ENCODE data around the gene C12orf43.

Gene C12orf43

GRCh38 chr12:120994589-120995337 is 21.5 kb downstream of the C12orf43 start:
- no peak overlapping the region for H3K4me3 Mint-ChIP-seq
- H3K27me3 Mint-ChIP-seq = peaks cover 7% of the 10 kb centered on the region
- peaks cover 3% of the 10 kb centered on the region for H3K36me3 Mint-ChIP-seq
- no peaks in the 10 kb centered on the region for H3K4me1 Mint-ChIP-seq
- no peaks in the 10 kb centered on the region for H3K9me3 Mint-ChIP-seq
- no peak overlapping the region for H3K27ac Mint-ChIP-seq

- Mint-ChIP-seq H3K36me3 (peaks cover 3% of the 10 kb centered on the region), H3K4me1 (no peaks in the 10 kb centered on the region), H3K27ac (no peak overlapping the region), H3K4me3 (no peak overlapping the region), H3K9me3 (no peaks in the 10 kb centered on the region), H3K27me3 (peaks cover 7% of the 10 kb centered on the region)
These were observed 22.2 kb downstream of the C12orf43 start for GRCh38 chr12:120994059-120994458.

GRCh38 chr12:120993496-120993895 is 22.8 kb downstream of the C12orf43 start:
- H3K27ac Mint-ChIP-seq = no peak overlapping the region
- H3K27me3 Mint-ChIP-seq = peaks cover 7% of the 10 kb centered on the region
- H3K9me3 Mint-ChIP-seq = no peaks in the 10 kb centered on the region
- peaks cover 3% of the 10 kb centered on the region for H3K36me3 Mint-ChIP-seq
- no peaks in the 10 kb centered on the region for H3K4me1 Mint-ChIP-seq
- no peak overlapping the region for H3K4me3 Mint-ChIP-seq

- Mint-ChIP-seq H3K27ac (no peak overlapping the region), H3K9me3 (no peaks in the 10 kb centered on the region), H3K27me3 (peaks cover 7% of the 10 kb centered on the region), H3K36me3 (peaks cover 3% of the 10 kb centered on the region), H3K4me1 (no peaks in the 10 kb centered on the region), H3K4me3 (no peak overlapping the region)
These were observed 23.3 kb downstream of the C12orf43 start for GRCh38 chr12:120992989-120993388.

- no peaks in the 10 kb centered on the region for H3K9me3 Mint-ChIP-seq
- peaks cover 3% of the 10 kb centered on the region for H3K36me3 Mint-ChIP-seq
- H3K27ac Mint-ChIP-seq = no peak overlapping the region
- no peak overlapping the region for H3K4me3 Mint-ChIP-seq
- peaks cover 7% of the 10 kb centered on the region for H3K27me3 Mint-ChIP-seq
- H3K4me1 Mint-ChIP-seq = no peaks in the 10 kb centered on the region
These were observed 24.3 kb downstream of the C12orf43 start for GRCh38 chr12:120991965-120992364.

GRCh38 chr12:120990487-120991055 is 25.7 kb downstream of the C12orf43 start:
- Mint-ChIP-seq H3K4me3 (no peak overlapping the region), H3K36me3 (peaks cover 3% of the 10 kb centered on the region), H3K9me3 (no peaks in the 10 kb centered on the region), H3K27ac (no peak overlapping the region), H3K4me1 (no peaks in the 10 kb centered on the region), H3K27me3 (peaks cover 7% of the 10 kb centered on the region)

GRCh38 chr12:120989687-120990086 is 26.6 kb downstream of the C12orf43 start:
- H3K36me3 Mint-ChIP-seq = no peaks in the 10 kb centered on the region
- H3K4me3 Mint-ChIP-seq = no peak overlapping the region
- H3K9me3 Mint-ChIP-seq = no peaks in the 10 kb centered on the region
- H3K27me3 Mint-ChIP-seq = peaks cover 3% of the 10 kb centered on the region
- no peak overlapping the region for H3K27ac Mint-ChIP-seq
- no peaks in the 10 kb centered on the region for H3K4me1 Mint-ChIP-seq

GRCh38 chr12:120988658-120989057 is 27.6 kb downstream of the C12orf43 start:
- Mint-ChIP-seq H3K27ac (no peak overlapping the region), H3K9me3 (no peaks in the 10 kb centered on the region), H3K4me1 (no peaks in the 10 kb centered on the region), H3K4me3 (no peak overlapping the region), H3K27me3 (no peaks in the 10 kb centered on the region), H3K36me3 (no peaks in the 10 kb centered on the region)

GRCh38 chr12:120988234-120988633 is 28.1 kb downstream of the C12orf43 start:
- H3K27me3 Mint-ChIP-seq = no peaks in the 10 kb centered on the region
- H3K4me1 Mint-ChIP-seq = no peaks in the 10 kb centered on the region

GRCh38 chr12:120984351-120984898 is 31.9 kb downstream of the C12orf43 start:
- H3K9me3 Mint-ChIP-seq = no peaks in the 10 kb centered on the region
- no peaks in the 10 kb centered on the region for H3K4me1 Mint-ChIP-seq
- no peaks in the 10 kb centered on the region for H3K27me3 Mint-ChIP-seq
- no peak overlapping the region for H3K4me3 Mint-ChIP-seq
- no peak overlapping the region for H3K27ac Mint-ChIP-seq
- H3K36me3 Mint-ChIP-seq = no peaks in the 10 kb centered on the region

More at GRCh38 chr12:120988234-120988633, 28.1 kb downstream of the C12orf43 start:
- H3K9me3 Mint-ChIP-seq = no peaks in the 10 kb centered on the region
- no peak overlapping the region for H3K27ac Mint-ChIP-seq
- H3K4me3 Mint-ChIP-seq = no peak overlapping the region
- H3K36me3 Mint-ChIP-seq = no peaks in the 10 kb centered on the region

- H3K4me1 Mint-ChIP-seq = no peaks in the 10 kb centered on the region
- no peaks in the 10 kb centered on the region for H3K36me3 Mint-ChIP-seq
- no peaks in the 10 kb centered on the region for H3K9me3 Mint-ChIP-seq
- no peak overlapping the region for H3K4me3 Mint-ChIP-seq
- H3K27ac Mint-ChIP-seq = no peak overlapping the region
- H3K27me3 Mint-ChIP-seq = no peaks in the 10 kb centered on the region
These were observed 32.5 kb downstream of the C12orf43 start for GRCh38 chr12:120983759-120984158.

- Mint-ChIP-seq H3K4me1 (no peaks in the 10 kb centered on the region), H3K9me3 (no peaks in the 10 kb centered on the region), H3K4me3 (no peak overlapping the region), H3K27ac (no peak overlapping the region), H3K27me3 (no peaks in the 10 kb centered on the region), H3K36me3 (no peaks in the 10 kb centered on the region)
These were observed 33.6 kb downstream of the C12orf43 start for GRCh38 chr12:120982659-120983058.

- no peaks in the 10 kb centered on the region for H3K36me3 Mint-ChIP-seq
- no peaks in the 10 kb centered on the region for H3K27me3 Mint-ChIP-seq
- H3K4me1 Mint-ChIP-seq = no peaks in the 10 kb centered on the region
- H3K27ac Mint-ChIP-seq = no peak overlapping the region
- no peak overlapping the region for H3K4me3 Mint-ChIP-seq
- H3K9me3 Mint-ChIP-seq = no peaks in the 10 kb centered on the region
These were observed 34.8 kb downstream of the C12orf43 start for GRCh38 chr12:120981407-120981941.

- Mint-ChIP-seq H3K9me3 (no peaks in the 10 kb centered on the region), H3K27me3 (no peaks in the 10 kb centered on the region), H3K4me1 (no peaks in the 10 kb centered on the region), H3K27ac (no peak overlapping the region), H3K4me3 (no peak overlapping the region), H3K36me3 (no peaks in the 10 kb centered on the region)
These were observed 35.4 kb downstream of the C12orf43 start for GRCh38 chr12:120980800-120981368.

GRCh38 chr12:120979862-120980696 is 36.2 kb downstream of the C12orf43 start:
- Mint-ChIP-seq H3K36me3 (no peaks in the 10 kb centered on the region), H3K27ac (no peak overlapping the region), H3K27me3 (no peaks in the 10 kb centered on the region)

More at GRCh38 chr12:120979862-120980696, 36.2 kb downstream of the C12orf43 start:
- H3K4me3 Mint-ChIP-seq = no peak overlapping the region
- H3K9me3 Mint-ChIP-seq = no peaks in the 10 kb centered on the region
- H3K4me1 Mint-ChIP-seq = no peaks in the 10 kb centered on the region

Data from activated naive CD4-positive, alpha-beta T cell treated with anti-CD3 and anti-CD28 coated beads, Interleukin-2, amount 50 U/mL, for 24 hours (primary cell).